Keratinocyte (primary cell): Measurements from ENCODE around the gene TRNAU1AP. TPM values are rescaled to one million over a fixed set of nuclear protein-coding genes. Genes with fewer than 3 reads are reported as not detected.

ENCODE experiments used
- DNase-seq: peaks from one replicate; pipeline ENCODE4 v3.0.0-alpha.2; 2011; ENCODE audit warnings: low read depth, missing footprints, low spot score
- FAIRE-seq: peaks from 2 replicates; lab custom pipeline; 2011; peaks lifted over from hg19 to GRCh38; lab: Jason Lieb, UNC
- H2AFZ ChIP-seq: 2 replicates; pipeline ENCODE4 v1.6.0; 2012; ENCODE audit warnings: low read length, control low read depth, inconsistent platforms; ENCODE audit not compliant: control insufficient read depth
- H3K27ac ChIP-seq: 2 replicates; pipeline ENCODE4 v1.5.1; 2011; ENCODE audit warnings: low read length; ENCODE audit not compliant: control insufficient read depth, insufficient read depth
- H3K27me3 ChIP-seq: 3 replicates; pipeline ENCODE4 v1.6.0; 2011; ENCODE audit warnings: low read length; ENCODE audit not compliant: control insufficient read depth, insufficient read depth; ENCODE audit errors: extremely low read depth
- H3K36me3 ChIP-seq, 2 experiments: 2 replicates in 1 of 2; 3 replicates in 1 of 2; pipeline ENCODE4 v1.5.1; 2011; ENCODE audit warnings: low read length in 2 of 2, mild to moderate bottlenecking in 1 of 2; ENCODE audit not compliant: control insufficient read depth in 2 of 2, insufficient read depth in 2 of 2; ENCODE audit errors: extremely low read depth in 1 of 2
- H3K4me1 ChIP-seq: 3 replicates; pipeline ENCODE4 v1.5.1; 2011; ENCODE audit warnings: low read length; ENCODE audit not compliant: control insufficient read depth, insufficient read depth; ENCODE audit errors: extremely low read depth
- H3K4me2 ChIP-seq: 3 replicates; pipeline ENCODE4 v1.6.0; 2011; ENCODE audit warnings: low read depth, low read length; ENCODE audit not compliant: control insufficient read depth, insufficient read depth; ENCODE audit errors: extremely low read depth
- H3K4me3 ChIP-seq, 3 experiments: fragments of 200-600 bp in 1 of 3; sonication (generic) in 1 of 3; 2 replicates in 2 of 3; 3 replicates in 1 of 3; pipeline ENCODE4 v1.5.1; 2011 to 2016; ENCODE audit warnings: low read length in 3 of 3, mild to moderate bottlenecking in 3 of 3, control low read depth in 2 of 3, inconsistent platforms in 1 of 3, low read depth in 1 of 3, mixed read lengths in 1 of 3, mixed run types in 1 of 3, moderate library complexity in 1 of 3; ENCODE audit not compliant: control insufficient read depth in 2 of 3, insufficient read depth in 2 of 3; ENCODE audit errors: extremely low read depth in 1 of 3
- H3K79me2 ChIP-seq: 2 replicates; pipeline ENCODE4 v1.6.0; 2012; ENCODE audit warnings: low read length; ENCODE audit not compliant: control insufficient read depth, insufficient read depth
- H3K9ac ChIP-seq: 3 replicates; pipeline ENCODE4 v1.6.0; 2011; ENCODE audit warnings: low read length; ENCODE audit not compliant: control insufficient read depth, insufficient read depth; ENCODE audit errors: extremely low read depth
- H3K9me1 ChIP-seq: 3 replicates; pipeline ENCODE4 v1.6.0; 2011; ENCODE audit warnings: low read length; ENCODE audit not compliant: control insufficient read depth, insufficient read depth; ENCODE audit errors: extremely low read depth
- H3K9me3 ChIP-seq: 2 replicates; pipeline ENCODE4 v1.5.1; 2012; ENCODE audit warnings: low read depth, low read length; ENCODE audit not compliant: control insufficient read depth
- H4K20me1 ChIP-seq: 3 replicates; pipeline ENCODE4 v1.6.0; 2011; ENCODE audit warnings: low read length; ENCODE audit not compliant: control insufficient read depth, insufficient read depth; ENCODE audit errors: extremely low read depth
- CTCF ChIP-seq, 3 experiments: IDR thresholded peaks in 1 of 3; conservative IDR thresholded peaks in 1 of 3; optimal IDR thresholded peaks in 1 of 3; 2 replicates in 2 of 3; 3 replicates in 1 of 3; pipeline versions ENCODE3 to v1.5.1; 2011; ENCODE audit warnings: low read length in 3 of 3, mild to moderate bottlenecking in 3 of 3, moderate library complexity in 2 of 3, control low read depth in 1 of 3, inconsistent platforms in 1 of 3; ENCODE audit not compliant: insufficient read depth in 2 of 3; ENCODE audit errors: extremely low read depth in 1 of 3
- EZH2 ChIP-seq: IDR thresholded peaks from one replicate; pipeline ENCODE4 v1.6.1; 2012; ENCODE audit warnings: inconsistent platforms, mild to moderate bottlenecking, low read length, moderate library complexity
- dilution Hi-C: fragments of 300-500 bp; cut with MboI; formaldehyde crosslinking; loops from one replicate; pipeline ENCODE4 v1.7.0; 2020; ENCODE audit warnings: low sequenced_read_pairs; ENCODE audit not compliant: extremely low pct_ligation_motif_present
- polyA plus RNA-seq, 5 experiments: library from polyadenylated mRNA; depleted of rRNA in 3 of 5; stranded (reverse) in 3 of 5; stranded (forward) in 1 of 5; unstranded in 1 of 5; fragments of >200 nt; gene quantifications; 1 replicate in 1 of 5; 2 replicates in 3 of 5; 3 replicates in 1 of 5; pipeline versions ENCODE4 v1.2.1 to v1.2.3, GENCODE V29; 2011 to 2012; ENCODE audit warnings: missing spikeins in 2 of 5, low read depth in 1 of 5, low replicate concordance in 1 of 5

Gene TRNAU1AP
- polyA plus RNA-seq, 1 donor (not counting 4 experiments of a cell fraction or from before 2014, with no cell fraction given), result 43.5 TPM

GRCh38 chr1:28560886-28561285 lies 8.0 kb downstream of the TRNAU1AP start:
- dilution Hi-C loops, result no loop called here
- FAIRE-seq, result no peak
- no peaks in the 10 kb centered on the region for H3K27me3 ChIP-seq
- H3K4me3 ChIP-seq, result no peak overlapping the region
- H3K27ac ChIP-seq, result no peak overlapping the region
- H3K9ac ChIP-seq, result no peak overlapping the region
- no peaks in the 10 kb centered on the region for H3K79me2 ChIP-seq
- no peaks in the 10 kb centered on the region for H4K20me1 ChIP-seq
- H3K9me3 ChIP-seq, result no peaks in the 10 kb centered on the region
- H3K9me1 ChIP-seq, result no peaks in the 10 kb centered on the region
- peaks cover 13 to 29% of the 10 kb centered on the region in 2 experiments for H3K36me3 ChIP-seq
- no peak overlapping the region for H2AFZ ChIP-seq
- no peak for DNase-seq
- no peaks in the 10 kb centered on the region for H3K4me1 ChIP-seq
- H3K4me2 ChIP-seq, result no peak overlapping the region
- TF ChIP-seq EZH2, result no peak

GRCh38 chr1:28564310-28564709 lies 11.4 kb downstream of the TRNAU1AP start:
- no peaks in the 10 kb centered on the region for H3K4me1 ChIP-seq
- no peaks in the 10 kb centered on the region for H3K27me3 ChIP-seq
- no peak for TF ChIP-seq EZH2
- TF ChIP-seq CTCF (optimal IDR thresholded peaks at IDR 0.05 in 1 of 3, IDR thresholded peaks at IDR 0.05 in 1 of 3, conservative IDR thresholded peaks at IDR 0.05 in 1 of 3; ENCODE audit: extremely low read depth in 1 of 3, insufficient read depth in 2 of 3, low read length in 3 of 3), result no peak
- H3K27ac ChIP-seq, result no peak overlapping the region
- DNase-seq (no peak), FAIRE-seq (no peak)
- H2AFZ ChIP-seq, result no peak overlapping the region
- H3K9me1 ChIP-seq, result no peaks in the 10 kb centered on the region
- dilution Hi-C loops, result no loop called here
- no peak overlapping the region for H3K9ac ChIP-seq
- no peaks in the 10 kb centered on the region for H3K9me3 ChIP-seq
- H3K4me2 ChIP-seq, result no peak overlapping the region
- peaks cover 29 to 41% of the 10 kb centered on the region in 2 experiments for H3K36me3 ChIP-seq
- H3K4me3 ChIP-seq, result no peak overlapping the region
- no peaks in the 10 kb centered on the region for H4K20me1 ChIP-seq
- H3K79me2 ChIP-seq, result no peaks in the 10 kb centered on the region

GRCh38 chr1:28565040-28565439 lies 12.2 kb downstream of the TRNAU1AP start:
- Histone ChIP-seq H3K4me2 (no peak overlapping the region), H3K27ac (no peak overlapping the region), H2AFZ (no peak overlapping the region), H3K27me3 (no peaks in the 10 kb centered on the region), H4K20me1 (no peaks in the 10 kb centered on the region), H3K9ac (no peak overlapping the region), H3K9me3 (no peaks in the 10 kb centered on the region), H3K9me1 (no peaks in the 10 kb centered on the region), H3K4me3 (no peak overlapping the region), H3K79me2 (no peaks in the 10 kb centered on the region), H3K4me1 (no peaks in the 10 kb centered on the region), H3K36me3 (peaks cover 29 to 39% of the 10 kb centered on the region in 2 experiments)
- TF ChIP-seq EZH2 (no peak), CTCF (optimal IDR thresholded peaks at IDR 0.05 in 1 of 3, IDR thresholded peaks at IDR 0.05 in 1 of 3, conservative IDR thresholded peaks at IDR 0.05 in 1 of 3; ENCODE audit: extremely low read depth in 1 of 3, insufficient read depth in 2 of 3, low read length in 3 of 3) (no peak)
- FAIRE-seq, result no peak
- no peak for DNase-seq
- dilution Hi-C loops, result no loop called here
